GM18870 (cell line): ENCODE results near the gene GUCA1A.

Experiments used
- ATAC-seq: cut with Tn5 transposase; IDR thresholded peaks from one replicate; pipeline ENCODE4 v1.9.1; 2021; ENCODE audit warnings: moderate library complexity; ENCODE audit not compliant: unreplicated experiment

GUCA1A gene

DNA sequence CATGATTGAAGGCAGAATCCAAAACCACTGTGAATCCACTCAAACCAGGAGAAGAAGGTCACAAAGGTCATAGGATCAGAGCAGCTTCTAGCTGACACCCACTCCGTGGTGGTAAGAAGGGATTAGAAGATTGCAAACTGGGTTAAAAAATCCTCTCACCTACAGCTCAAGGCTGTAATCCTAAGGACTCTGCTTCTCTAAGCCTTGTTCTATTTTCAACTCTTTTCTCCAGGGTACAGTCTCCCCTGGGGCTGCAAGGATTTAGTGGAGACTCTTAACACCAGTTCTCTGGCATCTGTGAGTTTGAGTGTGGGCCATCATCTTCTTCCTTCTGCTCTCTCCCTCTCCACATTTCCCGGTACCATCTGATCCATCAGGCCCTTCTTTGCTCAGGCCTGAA lies at the start of gene GUCA1A:
Gene GUCA1A, plus strand, starts transcription at position 264 of the 400 bp plus-strand sequence. CDS start 250 bp downstream, outside the sequence.
- no peak for ATAC-seq

- ATAC-seq, result no peak
Observed at GRCh38 chr6:42123379-42124103, 49.6 kb upstream of the GUCA1A start.

DNA sequence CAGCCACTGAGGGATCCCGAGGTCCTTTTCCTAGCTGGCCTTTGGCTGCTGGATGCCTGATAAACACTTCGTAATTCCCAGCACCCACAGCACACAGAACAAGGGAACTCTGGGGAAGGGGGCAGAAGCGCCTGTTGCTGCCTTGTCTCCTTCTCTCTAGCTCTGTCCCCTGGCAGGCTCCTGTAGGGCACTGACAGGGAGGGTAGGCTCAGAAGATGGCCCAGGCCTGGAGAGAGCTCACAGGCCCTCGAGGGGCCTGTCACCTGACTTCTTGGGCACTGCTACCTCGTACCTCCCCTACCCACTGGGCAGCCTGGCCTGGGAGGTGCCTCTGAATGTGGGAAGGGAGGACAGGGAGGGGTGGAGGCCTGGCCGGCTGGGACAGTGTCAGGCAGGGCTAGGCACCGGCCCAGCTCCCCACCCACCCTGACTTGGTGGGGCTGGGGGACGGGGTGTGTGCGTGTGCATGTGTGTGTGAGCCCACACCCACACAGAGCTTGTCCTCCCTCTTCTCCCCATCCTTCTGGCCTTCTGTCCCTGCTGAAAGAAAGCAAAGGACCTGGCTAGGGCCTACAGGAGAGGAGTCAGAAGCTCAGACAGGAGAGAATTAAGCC lies 48.8 kb upstream of the GUCA1A start:
- no peak for ATAC-seq

- ATAC-seq, result no peak
Observed at GRCh38 chr6:42125231-42125630, 47.9 kb upstream of the GUCA1A start.

DNA sequence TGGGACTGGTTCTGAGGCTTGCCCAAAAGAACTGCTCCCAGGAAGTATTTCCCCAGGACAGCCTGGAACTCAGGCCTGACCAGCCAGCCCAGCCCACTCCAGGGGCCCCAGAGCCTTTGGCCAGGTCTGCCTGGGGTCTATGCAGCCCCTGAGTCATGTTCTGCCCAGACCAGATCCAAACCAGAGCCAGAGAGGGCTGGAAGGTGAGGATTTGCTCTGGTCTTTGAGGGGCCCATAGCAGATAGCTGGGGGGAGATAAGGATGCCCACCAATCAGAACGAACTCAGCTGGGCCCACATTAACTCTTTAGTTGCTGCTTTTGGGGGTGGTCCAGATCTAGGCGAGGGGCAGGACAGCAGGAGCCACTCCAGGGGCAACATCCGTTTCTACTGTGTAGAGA lies 47.5 kb upstream of the GUCA1A start:
- no peak for ATAC-seq

GRCh38 chr6:42128460-42129359 lies 44.5 kb upstream of the GUCA1A start:
- ATAC-seq, result no peak

DNA sequence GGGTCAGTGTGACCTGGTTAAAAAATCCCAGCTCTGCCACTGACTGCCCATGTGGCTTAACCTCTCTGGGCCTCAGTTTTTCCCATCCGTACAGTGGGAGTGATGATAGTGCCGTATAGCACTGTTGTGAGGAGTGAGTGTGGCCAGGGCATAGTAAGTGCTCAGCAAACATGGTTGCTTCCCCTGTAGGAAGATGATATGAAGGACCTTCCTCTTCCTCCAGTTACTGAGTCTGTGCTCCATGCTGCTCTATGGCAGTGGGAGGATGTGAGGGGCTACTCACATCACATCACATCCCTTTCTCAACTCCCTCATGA lies 43.8 kb upstream of the GUCA1A start:
- no peak for ATAC-seq

- ATAC-seq, result no peak
Observed at GRCh38 chr6:42131531-42131930, 41.6 kb upstream of the GUCA1A start.

- no peak for ATAC-seq
Observed at GRCh38 chr6:42133926-42134325, 39.2 kb upstream of the GUCA1A start.

- ATAC-seq, result no peak
Observed at GRCh38 chr6:42135161-42135560, 38.0 kb upstream of the GUCA1A start.

- ATAC-seq, result no peak
Observed at GRCh38 chr6:42135722-42136121, 37.4 kb upstream of the GUCA1A start.

DNA sequence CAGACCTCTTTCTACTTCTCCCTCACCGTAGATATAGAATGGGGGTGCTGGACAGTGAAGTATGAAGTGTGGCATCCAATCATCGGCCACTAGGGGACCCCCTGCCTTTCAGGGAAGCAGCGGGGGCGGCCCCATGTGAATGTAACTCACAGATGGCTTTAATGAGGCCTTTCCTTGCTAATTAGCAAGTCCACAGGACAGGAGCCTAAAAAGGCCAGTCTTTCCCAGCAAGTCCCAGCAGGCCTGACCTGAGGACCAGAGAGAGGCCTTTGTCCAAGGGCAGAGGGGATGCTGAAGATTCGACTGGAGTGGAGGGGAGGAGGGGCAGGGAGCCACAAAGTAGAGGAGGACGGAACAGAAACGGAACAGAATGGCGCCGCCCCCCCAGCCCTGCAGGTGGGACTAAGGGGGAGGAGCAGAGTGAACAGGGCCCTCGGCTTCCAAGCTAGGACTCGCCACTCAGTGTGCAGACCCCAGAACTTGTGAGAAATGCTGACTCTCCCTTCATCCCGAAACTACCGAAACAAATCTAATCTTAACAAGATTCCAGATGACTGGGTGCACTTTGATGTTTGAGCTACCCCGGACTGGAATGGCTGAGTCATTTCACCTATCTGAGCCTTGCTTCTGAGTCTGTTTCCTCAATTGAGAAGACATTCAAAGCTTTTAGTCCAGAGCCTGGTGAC lies 36.5 kb upstream of the GUCA1A start:
- ATAC-seq, result no peak

GRCh38 chr6:42137194-42137753 lies 35.9 kb upstream of the GUCA1A start:
- ATAC-seq, result no peak

- ATAC-seq, result no peak
Observed at GRCh38 chr6:42138190-42138589, 35.0 kb upstream of the GUCA1A start.

GRCh38 chr6:42138630-42139619 lies 34.2 kb upstream of the GUCA1A start:
- ATAC-seq, result no peak

GRCh38 chr6:42140032-42140431 lies 33.1 kb upstream of the GUCA1A start:
- no peak for ATAC-seq

DNA sequence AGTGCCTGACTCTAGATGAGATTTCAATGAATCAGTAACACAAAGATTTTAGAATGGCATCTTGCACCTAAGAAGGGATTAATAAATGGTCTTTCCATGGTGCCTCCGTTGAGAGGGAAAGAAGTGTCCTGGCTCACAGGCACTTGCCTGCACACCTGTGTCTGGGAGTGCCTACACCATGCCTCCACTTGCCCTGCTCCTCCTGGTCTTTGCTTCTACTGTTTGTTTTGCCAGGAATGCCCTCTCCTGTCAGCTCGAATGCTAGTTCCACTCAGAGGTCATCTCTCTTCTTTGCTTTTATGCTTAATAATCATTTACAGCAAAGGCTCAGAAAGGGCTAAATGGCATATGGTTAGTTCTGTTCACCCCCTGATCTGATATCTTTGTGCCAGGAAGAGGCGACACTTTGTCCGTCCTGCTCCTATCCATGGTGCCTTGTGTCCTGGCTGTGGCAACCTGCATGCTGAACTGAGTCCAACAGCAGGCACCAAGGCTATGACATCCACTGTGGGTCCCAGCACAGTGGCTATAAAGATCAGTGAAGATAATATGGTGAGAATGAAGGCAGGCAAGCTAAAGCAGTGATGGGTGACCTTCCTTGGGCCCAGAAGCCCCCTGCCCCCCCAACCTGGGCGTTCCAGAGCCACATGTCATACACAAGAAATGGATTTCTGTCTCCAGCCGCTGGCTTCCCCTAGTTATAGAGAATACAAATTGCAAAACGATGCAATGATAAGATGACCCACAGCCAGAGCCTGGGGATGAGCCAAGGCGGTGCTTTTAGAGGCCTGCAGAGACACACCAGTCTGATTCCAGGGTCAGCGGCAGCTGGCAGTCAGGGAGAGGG lies 32.2 kb upstream of the GUCA1A start:
- no peak for ATAC-seq

DNA sequence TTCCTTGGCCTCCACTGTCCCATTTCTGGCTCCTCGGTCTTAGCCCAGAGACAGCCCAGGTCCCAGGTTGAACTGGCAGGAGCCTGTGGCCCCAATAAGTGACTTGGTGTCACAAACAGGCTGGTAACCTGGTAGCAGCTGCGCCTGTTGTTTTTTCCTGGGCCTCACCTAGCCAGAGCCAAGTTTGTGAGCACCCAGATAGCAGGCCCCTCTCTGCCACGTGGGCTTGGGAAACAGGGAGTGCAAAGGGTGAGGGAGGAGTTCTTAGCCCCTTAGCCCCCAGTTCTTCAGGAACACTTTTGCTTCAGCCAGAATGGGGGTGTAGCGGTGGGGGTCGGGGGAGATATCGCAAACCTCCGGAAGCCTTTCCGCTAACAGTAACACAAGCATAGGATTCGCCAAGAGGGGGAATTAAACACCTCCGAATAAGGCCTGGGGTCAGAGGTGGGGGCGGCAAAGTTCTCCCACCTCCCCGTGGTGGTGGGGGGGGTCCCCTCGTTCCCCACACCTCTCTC lies 31.5 kb upstream of the GUCA1A start:
- ATAC-seq, result no peak
